H9 (cell line): Measurements from ENCODE around the gene CHURC1. TPM values are rescaled to one million over a fixed set of nuclear protein-coding genes. Genes with fewer than 3 reads are reported as not detected.

Experiments
- DNase-seq: peaks from one replicate; pipeline ENCODE4 v3.0.0-alpha.2; 2017
- H2AFZ ChIP-seq: one replicate; pipeline ENCODE4 v1.6.1; 2013; ENCODE audit warnings: mild to moderate bottlenecking, low read length, control low read depth, moderate library complexity
- H2AK5ac ChIP-seq: 2 replicates; pipeline ENCODE4 v1.6.1; 2013; ENCODE audit warnings: low read length, control low read depth, mixed read lengths; ENCODE audit not compliant: insufficient read length
- H2BK120ac ChIP-seq: one replicate; pipeline ENCODE4 v1.6.1; 2013; ENCODE audit warnings: low read depth, mild to moderate bottlenecking, low read length, control low read depth, inconsistent platforms; ENCODE audit not compliant: poor library complexity, severe bottlenecking
- H2BK12ac ChIP-seq: 2 replicates; pipeline ENCODE4 v1.6.1; 2013; ENCODE audit warnings: low read length, control low read depth, mixed read lengths, low read depth; ENCODE audit not compliant: insufficient read length
- H2BK15ac ChIP-seq: 2 replicates; pipeline ENCODE4 v1.6.1; 2013; ENCODE audit warnings: low read depth, low read length, control low read depth
- H2BK20ac ChIP-seq: one replicate; pipeline ENCODE4 v1.6.1; 2013; ENCODE audit warnings: low read depth, mild to moderate bottlenecking, low read length, control low read depth, inconsistent platforms; ENCODE audit not compliant: poor library complexity, severe bottlenecking
- H2BK5ac ChIP-seq: 2 replicates; pipeline ENCODE4 v1.6.1; 2013; ENCODE audit warnings: low read length, control low read depth, mixed read lengths; ENCODE audit not compliant: insufficient read length
- H3K14ac ChIP-seq: 2 replicates; pipeline ENCODE4 v1.6.1; 2013; ENCODE audit warnings: low read length, control low read depth; ENCODE audit not compliant: insufficient read depth
- H3K18ac ChIP-seq: 2 replicates; pipeline ENCODE4 v1.6.1; 2013; ENCODE audit warnings: low read depth, mild to moderate bottlenecking, mixed read lengths, low read length, control low read depth; ENCODE audit not compliant: insufficient read length
- H3K23ac ChIP-seq: 2 replicates; pipeline ENCODE4 v1.6.1; 2013; ENCODE audit warnings: low read length, control low read depth, mixed read lengths, low read depth; ENCODE audit not compliant: insufficient read length
- H3K23me2 ChIP-seq: 2 replicates; pipeline ENCODE4 v1.6.1; 2013; ENCODE audit warnings: low read depth, mild to moderate bottlenecking, mixed read lengths, low read length, control low read depth; ENCODE audit not compliant: insufficient read length, poor library complexity, severe bottlenecking
- H3K27ac ChIP-seq: 2 replicates; pipeline ENCODE4 v1.5.1; 2013; ENCODE audit warnings: low read length, control low read depth, mixed read lengths, low read depth; ENCODE audit not compliant: insufficient read length
- H3K27me3 ChIP-seq: 2 replicates; pipeline ENCODE4 v1.6.1; 2013; ENCODE audit warnings: low read length, control low read depth, inconsistent platforms; ENCODE audit not compliant: insufficient read depth
- H3K4ac ChIP-seq: 2 replicates; pipeline ENCODE4 v1.6.1; 2013; ENCODE audit warnings: low read depth, mild to moderate bottlenecking, control low read depth, inconsistent platforms, low read length, moderate library complexity
- H3K4me1 ChIP-seq: 2 replicates; pipeline ENCODE4 v1.6.1; 2013; ENCODE audit warnings: low read length, control low read depth, inconsistent platforms; ENCODE audit not compliant: insufficient read depth
- H3K4me2 ChIP-seq: 2 replicates; pipeline ENCODE4 v1.6.1; 2013; ENCODE audit warnings: low read length, control low read depth, mixed read lengths; ENCODE audit not compliant: insufficient read length, insufficient read depth
- H3K56ac ChIP-seq: 2 replicates; pipeline ENCODE4 v1.6.1; 2013; ENCODE audit warnings: low read depth, mild to moderate bottlenecking, mixed read lengths, low read length, control low read depth; ENCODE audit not compliant: insufficient read length
- H3K79me1 ChIP-seq: 2 replicates; pipeline ENCODE4 v1.6.1; 2013; ENCODE audit warnings: low read depth, mild to moderate bottlenecking, moderate library complexity, low read length, control low read depth, inconsistent platforms; ENCODE audit not compliant: insufficient read depth, poor library complexity, severe bottlenecking
- H3K79me2 ChIP-seq: 2 replicates; pipeline ENCODE4 v1.6.1; 2013; ENCODE audit warnings: low read length, control low read depth, inconsistent platforms; ENCODE audit not compliant: insufficient read depth
- H3K9ac ChIP-seq: 2 replicates; pipeline ENCODE4 v1.6.1; 2013; ENCODE audit warnings: low read length, control low read depth, mixed read lengths; ENCODE audit not compliant: insufficient read length; ENCODE audit errors: extremely low read depth
- H3K9me3 ChIP-seq: one replicate; pipeline ENCODE4 v1.6.1; 2013; ENCODE audit warnings: low read depth, low read length, inconsistent platforms; ENCODE audit not compliant: control insufficient read depth
- H3T11ph ChIP-seq: one replicate; pipeline ENCODE4 v1.6.1; 2013; ENCODE audit warnings: mild to moderate bottlenecking, low read length, control low read depth, inconsistent platforms
- H4K20me1 ChIP-seq: one replicate; pipeline ENCODE4 v1.6.1; 2013; ENCODE audit not compliant: control insufficient read depth, insufficient read length, insufficient read depth
- H4K5ac ChIP-seq: 2 replicates; pipeline ENCODE4 v1.6.1; 2013; ENCODE audit warnings: low read depth, mild to moderate bottlenecking, mixed read lengths, low read length, control low read depth; ENCODE audit not compliant: insufficient read length
- H4K8ac ChIP-seq: replicated peaks from 2 replicates; pipeline ENCODE4 v1.6.1; 2013; ENCODE audit warnings: low read length, control low read depth, mixed read lengths, low read depth; ENCODE audit not compliant: insufficient read length
- H4K91ac ChIP-seq: 2 replicates; pipeline ENCODE4 v1.6.1; 2013; ENCODE audit warnings: low read depth, mild to moderate bottlenecking, moderate library complexity, mixed read lengths, low read length, control low read depth; ENCODE audit not compliant: insufficient read length
- H3K27ac Mint-ChIP-seq, 3 experiments: 2 replicates in 2 of 3; 3 replicates in 1 of 3; pipeline ENCODE4 v1.8.0; 2020 to 2021; ENCODE audit warnings: mixed read lengths in 3 of 3, mild to moderate bottlenecking in 1 of 3, moderate library complexity in 1 of 3
- H3K27me3 Mint-ChIP-seq: 2 replicates; pipeline ENCODE4 v1.8.0; 2021; ENCODE audit warnings: low read depth, mild to moderate bottlenecking, moderate library complexity, mixed read lengths
- H3K36me3 Mint-ChIP-seq, 3 experiments: 2 replicates in 2 of 3; 3 replicates in 1 of 3; pipeline ENCODE4 v1.8.0; 2020 to 2021; ENCODE audit warnings: low read depth in 3 of 3, mixed read lengths in 3 of 3; ENCODE audit not compliant: insufficient read depth in 1 of 3
- H3K4me1 Mint-ChIP-seq, 2 experiments: 2 replicates each; pipeline ENCODE4 v1.8.0; 2020; ENCODE audit warnings: mixed read lengths in 2 of 2
- H3K4me3 Mint-ChIP-seq, 2 experiments: 2 replicates in 1 of 2; 3 replicates in 1 of 2; pipeline ENCODE4 v1.8.0; 2020 to 2021; ENCODE audit warnings: mild to moderate bottlenecking in 2 of 2, mixed read lengths in 2 of 2, moderate library complexity in 1 of 2
- H3K9me3 Mint-ChIP-seq, 2 experiments: 2 replicates in 1 of 2; 3 replicates in 1 of 2; pipeline ENCODE4 v1.8.0; 2020; ENCODE audit warnings: mild to moderate bottlenecking in 2 of 2, mixed read lengths in 2 of 2, moderate library complexity in 1 of 2
- CTCF ChIP-seq: fragments of 200-600 bp; sonication (generic); conservative IDR thresholded peaks from 3 replicates; pipeline ENCODE4 v1.8.0; 2021; ENCODE audit warnings: antibody characterized with exemption, mild to moderate bottlenecking
- WGBS: extraction: QIAGEN DNeasy Blood & Tissue Kit; methylation state at CpG from one replicate; pipeline ENCODE4 v1.1.7; 2013; ENCODE audit warnings: missing lambda C conversion rate, low lambda C conversion rate, mixed read lengths; ENCODE audit not compliant: insufficient read length; ENCODE audit errors: extremely low coverage; 5-methylcytosine and 5-hydroxymethylcytosine counted together
- total RNA-seq: library from RNA; stranded (reverse); gene quantifications from 2 replicates; pipeline ENCODE4 v1.2.1, GENCODE V29; 2021

The CHURC1 gene
- total RNA-seq, 1 experiment from 2014 or later: 58.7 TPM

- no peak for TF ChIP-seq CTCF
- Histone ChIP-seq H4K20me1 (no peaks in the 10 kb centered on the region), H2AK5ac (no peak within 1 kb of the TSS), H4K5ac (no peak within 1 kb of the TSS), H3K79me1 (no peaks in the 10 kb centered on the region), H3K9ac (no peak within 1 kb of the TSS), H2BK12ac (no peak within 1 kb of the TSS), H2BK20ac (peak within 1 kb of the TSS; percentile 62), H3K79me2 (no peaks in the 10 kb centered on the region), H3K4me1 (peaks cover 2% of the 10 kb centered on the region; the same call in 1 of the 2 replicates), H3K4ac (no peak within 1 kb of the TSS), H3K27ac (no peak within 1 kb of the TSS), H2BK120ac (no peak within 1 kb of the TSS), H3K23ac (no peak within 1 kb of the TSS), H3K56ac (no peak within 1 kb of the TSS), H3K4me2 (no peak within 1 kb of the TSS), H2BK5ac (no peak within 1 kb of the TSS), H3K14ac (no peak within 1 kb of the TSS; the same call in 1 of the 2 replicates), H3T11ph (no peak within 1 kb of the TSS), H4K8ac (no peak within 1 kb of the TSS), H3K9me3 (no peaks in the 10 kb centered on the region), H2BK15ac (no peak within 1 kb of the TSS), H2AFZ (no peak within 1 kb of the TSS), H3K18ac (no peak within 1 kb of the TSS), H3K23me2 (no peaks in the 10 kb centered on the region), H3K27me3 (no peaks in the 10 kb centered on the region), H4K91ac (no peak within 1 kb of the TSS)
- H3K4me1 Mint-ChIP-seq: peaks cover 24 to 27% of the 10 kb centered on the region in 2 experiments
- peak within 1 kb of the TSS; percentile 31 to 89 (median 65); a peak in 3 of 7 replicates for H3K27ac Mint-ChIP-seq
- no peak for DNase-seq
- no CpG with 5 or more reads among the region's 13 CpGs for WGBS
- H3K9me3 Mint-ChIP-seq: no peaks in the 10 kb centered on the region
- peaks cover 7 to 30% (median 17%) of the 10 kb centered on the region in 3 experiments for H3K36me3 Mint-ChIP-seq
- H3K27me3 Mint-ChIP-seq: no peaks in the 10 kb centered on the region
- no peak within 1 kb of the TSS for H3K4me3 Mint-ChIP-seq
Measured at GRCh38 chr14:64942531-64943111, 28.4 kb downstream of the CHURC1 start, which contains the start of gene GPX2. Gene GPX2, minus strand, starts transcription at chr14:64942745. Its CDS starts 19 bp downstream, at chr14:64942726.
